ENCODE data around the gene PC. TPM values are rescaled to one million over a fixed set of nuclear protein-coding genes. Genes with fewer than 3 reads are reported as not detected.

Gene PC
- total RNA-seq, 4 donors from 2014 or later = 13.5 to 43.0 (median 27.5) TPM

GRCh38 chr11:66866007-66866406 lies 92.2 kb downstream of the PC start:
- DNase-seq = no peak
- Histone ChIP-seq H3K9me3 (no peaks in the 10 kb centered on the region), H3K4me3 (no peak overlapping the region), H3K4me1 (peaks cover 10 to 28% (median 12%) of the 10 kb centered on the region in 3 donors), H3K27ac (no peak overlapping the region), H3K27me3 (no peaks in the 10 kb centered on the region), H3K36me3 (peaks cover 0 to 69% (median 0%) of the 10 kb centered on the region in 3 donors)
- no peak for TF ChIP-seq POLR2A (IDR thresholded peaks at IDR 0.05)
- no peak for TF ChIP-seq CTCF (IDR thresholded peaks at IDR 0.05)
- intact Hi-C loops (cut with DNase I) = no loop called here
- WGBS, 2 donors = 82 to 100% methylated on average over 5 to 6 of the region's 23 CpGs

- intact Hi-C loops (cut with DNase I) = no loop called here
- Histone ChIP-seq H3K27ac (no peak overlapping the region), H3K36me3 (peaks cover 0 to 66% (median 0%) of the 10 kb centered on the region in 3 donors), H3K9me3 (no peaks in the 10 kb centered on the region), H3K4me1 (peaks cover 10 to 28% (median 12%) of the 10 kb centered on the region in 3 donors), H3K4me3 (no peak overlapping the region), H3K27me3 (no peaks in the 10 kb centered on the region)
- no peak for TF ChIP-seq POLR2A (IDR thresholded peaks at IDR 0.05)
- TF ChIP-seq CTCF (IDR thresholded peaks at IDR 0.05) = no peak
- DNase-seq = no peak
- WGBS, 2 donors = 85 to 89% methylated on average over 10 to 15 of the region's 23 CpGs
Observed at GRCh38 chr11:66864924-66865697, 93.1 kb downstream of the PC start.

- H3K27ac ChIP-seq = peak overlapping the region in 2 of 4 donors; percentile 24 to 42
- no peak overlapping the region for H3K4me3 ChIP-seq
- H3K27me3 ChIP-seq = no peaks in the 10 kb centered on the region
- intact Hi-C loops (cut with DNase I) = no loop called here
- DNase-seq = no peak
- peaks cover 10 to 34% (median 12%) of the 10 kb centered on the region in 3 donors for H3K4me1 ChIP-seq
- 74 to 82% methylated on average over 19 to 28 of the region's 35 CpGs for WGBS, 2 donors
- peaks cover 0 to 66% (median 0%) of the 10 kb centered on the region in 3 donors for H3K36me3 ChIP-seq
- no peaks in the 10 kb centered on the region for H3K9me3 ChIP-seq
- no peak for TF ChIP-seq CTCF (IDR thresholded peaks at IDR 0.05)
- TF ChIP-seq POLR2A (IDR thresholded peaks at IDR 0.05) = no peak
Observed at GRCh38 chr11:66864172-66864901, 93.8 kb downstream of the PC start.

- Histone ChIP-seq H3K4me1 (peaks cover 10 to 34% (median 12%) of the 10 kb centered on the region in 3 donors), H3K27me3 (no peaks in the 10 kb centered on the region), H3K36me3 (peaks cover 0 to 66% (median 0%) of the 10 kb centered on the region in 3 donors), H3K9me3 (no peaks in the 10 kb centered on the region), H3K4me3 (no peak overlapping the region), H3K27ac (peak overlapping the region in 2 of 4 donors; percentile 24 to 42)
- TF ChIP-seq POLR2A (IDR thresholded peaks at IDR 0.05) (no peak), CTCF (IDR thresholded peaks at IDR 0.05) (no peak)
- WGBS, 2 donors = 43 to 73% methylated on average over 9 to 11 of the region's 31 CpGs
- intact Hi-C loops (cut with DNase I) = no loop called here
- DNase-seq = no peak
Observed at GRCh38 chr11:66863428-66864125, 94.6 kb downstream of the PC start.
